ENCODE results near the gene FLT1.

Gene FLT1

GRCh38 chr13:28338006-28338574 is 156.8 kb downstream of the FLT1 start:
- DNase-seq, result peak; percentile 73

- peak; percentile 96 for DNase-seq
Observed at GRCh38 chr13:28337166-28338005, 157.5 kb downstream of the FLT1 start.

- no peak for DNase-seq
Observed at GRCh38 chr13:28336193-28336657, 158.7 kb downstream of the FLT1 start.

GRCh38 chr13:28333204-28333881 is 161.6 kb downstream of the FLT1 start:
- no peak for DNase-seq

- DNase-seq, result no peak
Observed at GRCh38 chr13:28329395-28330158, 165.4 kb downstream of the FLT1 start.

- no peak for DNase-seq
Observed at GRCh38 chr13:28328271-28328607, 166.7 kb downstream of the FLT1 start.

GRCh38 chr13:28327373-28328270 is 167.3 kb downstream of the FLT1 start:
- DNase-seq, result no peak

- no peak for DNase-seq
Observed at GRCh38 chr13:28326056-28326455, 168.9 kb downstream of the FLT1 start.

GRCh38 chr13:28325022-28325421 is 169.9 kb downstream of the FLT1 start:
- DNase-seq, result no peak

GRCh38 chr13:28324181-28324789 is 170.6 kb downstream of the FLT1 start:
- DNase-seq, result peak; percentile 92

- no peak for DNase-seq
Observed at GRCh38 chr13:28322256-28322905, 172.5 kb downstream of the FLT1 start.

- DNase-seq, result no peak
Observed at GRCh38 chr13:28321756-28322155, 173.2 kb downstream of the FLT1 start.

GRCh38 chr13:28320884-28321574 is 173.9 kb downstream of the FLT1 start:
- DNase-seq, result no peak

GRCh38 chr13:28320209-28320608 is 174.7 kb downstream of the FLT1 start:
- no peak for DNase-seq

- DNase-seq, result no peak
Observed at GRCh38 chr13:28319528-28319927, 175.4 kb downstream of the FLT1 start.

GRCh38 chr13:28318496-28318895 is 176.4 kb downstream of the FLT1 start:
- no peak for DNase-seq

GRCh38 chr13:28316836-28317235 is 178.1 kb downstream of the FLT1 start:
- DNase-seq, result no peak

GRCh38 chr13:28316129-28316528 is 178.8 kb downstream of the FLT1 start:
- DNase-seq, result no peak

GRCh38 chr13:28314879-28315278 is 180.0 kb downstream of the FLT1 start:
- DNase-seq, result no peak

- peak; percentile 46 for DNase-seq
Observed at GRCh38 chr13:28313579-28313978, 181.3 kb downstream of the FLT1 start.

- no peak for DNase-seq
Observed at GRCh38 chr13:28306325-28306724, 188.6 kb downstream of the FLT1 start.
